Stimulated activated CD8-positive, alpha-beta memory T cell treated with anti-CD3 and anti-CD28 coated beads, Interleukin-4, amount 100 ng/mL, for 1 hour (primary cell): Measurements from ENCODE around the gene MGLL.

ENCODE experiments used
- DNase-seq, 2 donors: peaks; one replicate each; pipeline ENCODE4 v3.0.0-alpha.2; 2020; ENCODE audit warnings: low read depth in 2 of 2, low spot score in 1 of 2

MGLL gene

DNA sequence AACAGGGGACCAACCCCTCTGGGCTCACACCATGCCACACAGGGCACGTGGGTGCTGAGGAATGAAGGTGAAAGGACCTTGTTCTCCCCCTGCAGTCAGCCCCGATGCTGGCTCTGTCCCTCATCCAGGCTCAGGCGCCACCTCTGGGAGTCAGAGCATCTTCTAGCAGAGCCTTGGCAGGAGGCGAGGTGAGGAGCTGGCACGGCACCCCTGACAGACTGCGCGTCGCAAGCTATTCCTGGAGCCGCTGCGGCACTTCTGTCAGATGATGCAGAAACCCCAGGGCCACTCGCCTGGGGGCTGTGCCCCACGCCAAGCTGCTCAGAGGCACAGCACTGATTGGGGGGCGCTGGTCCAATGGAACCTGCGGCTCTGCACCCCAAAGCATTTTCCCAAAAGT is 62.0 kb downstream of the MGLL start:
- DNase-seq: no peak

DNA sequence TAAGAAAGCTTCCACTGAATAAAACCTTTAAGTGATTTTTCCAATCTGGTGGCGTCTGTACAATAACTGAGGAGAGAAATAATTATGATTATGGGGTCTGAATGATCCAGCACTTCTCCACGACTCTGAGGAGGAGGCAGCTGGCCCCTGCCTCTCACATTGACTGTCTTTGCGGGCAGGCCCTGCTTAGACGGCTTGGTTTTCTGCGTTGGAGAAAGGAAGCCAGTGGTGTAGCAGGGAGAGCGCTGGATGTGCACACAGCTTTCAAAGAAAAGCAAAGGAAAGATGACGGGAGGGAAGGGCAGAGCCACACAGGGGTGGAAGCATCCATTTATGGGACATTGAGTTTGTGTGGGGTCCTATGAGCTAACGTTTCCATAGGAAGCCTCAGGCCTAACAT is 62.5 kb downstream of the MGLL start:
- DNase-seq: no peak

DNA sequence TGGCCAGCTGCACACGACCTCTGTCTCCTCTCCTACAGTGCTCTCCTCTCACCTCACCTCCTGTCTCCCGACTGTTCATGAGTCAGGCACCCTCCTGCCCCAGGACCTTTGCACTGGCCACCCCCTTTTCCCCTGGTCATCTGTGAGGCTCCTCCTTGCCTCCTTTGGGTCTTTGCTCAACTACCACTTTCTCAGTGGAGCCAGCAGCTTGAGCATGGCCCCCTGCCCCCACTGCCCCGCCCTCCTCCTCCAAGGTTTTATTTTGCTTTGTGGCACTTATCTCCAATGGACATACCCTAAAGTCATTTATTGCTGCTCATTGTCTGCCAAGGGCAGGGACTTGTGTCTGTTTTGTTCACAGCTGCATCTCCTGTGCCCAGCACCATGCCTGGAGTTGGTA is 64.3 kb downstream of the MGLL start:
- no peak for DNase-seq

DNA sequence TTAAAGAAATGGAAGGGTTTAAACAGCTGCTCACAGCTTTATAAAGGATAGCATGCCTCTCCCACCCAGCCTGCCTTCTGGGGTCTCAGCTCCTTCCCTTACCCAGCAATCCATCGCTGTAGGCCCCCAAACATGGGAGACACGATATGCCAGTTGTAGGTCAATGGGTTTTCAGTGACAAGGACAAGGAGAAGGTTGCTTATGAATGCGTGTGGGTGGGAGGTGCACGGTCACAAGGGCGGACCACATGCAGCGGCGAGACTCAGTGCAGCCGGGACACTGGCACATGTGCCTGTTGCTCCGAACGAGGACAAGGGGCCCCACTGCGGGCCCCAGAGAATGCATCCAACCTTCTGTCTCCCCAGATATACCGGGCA is 67.0 kb downstream of the MGLL start:
- DNase-seq: no peak

DNA sequence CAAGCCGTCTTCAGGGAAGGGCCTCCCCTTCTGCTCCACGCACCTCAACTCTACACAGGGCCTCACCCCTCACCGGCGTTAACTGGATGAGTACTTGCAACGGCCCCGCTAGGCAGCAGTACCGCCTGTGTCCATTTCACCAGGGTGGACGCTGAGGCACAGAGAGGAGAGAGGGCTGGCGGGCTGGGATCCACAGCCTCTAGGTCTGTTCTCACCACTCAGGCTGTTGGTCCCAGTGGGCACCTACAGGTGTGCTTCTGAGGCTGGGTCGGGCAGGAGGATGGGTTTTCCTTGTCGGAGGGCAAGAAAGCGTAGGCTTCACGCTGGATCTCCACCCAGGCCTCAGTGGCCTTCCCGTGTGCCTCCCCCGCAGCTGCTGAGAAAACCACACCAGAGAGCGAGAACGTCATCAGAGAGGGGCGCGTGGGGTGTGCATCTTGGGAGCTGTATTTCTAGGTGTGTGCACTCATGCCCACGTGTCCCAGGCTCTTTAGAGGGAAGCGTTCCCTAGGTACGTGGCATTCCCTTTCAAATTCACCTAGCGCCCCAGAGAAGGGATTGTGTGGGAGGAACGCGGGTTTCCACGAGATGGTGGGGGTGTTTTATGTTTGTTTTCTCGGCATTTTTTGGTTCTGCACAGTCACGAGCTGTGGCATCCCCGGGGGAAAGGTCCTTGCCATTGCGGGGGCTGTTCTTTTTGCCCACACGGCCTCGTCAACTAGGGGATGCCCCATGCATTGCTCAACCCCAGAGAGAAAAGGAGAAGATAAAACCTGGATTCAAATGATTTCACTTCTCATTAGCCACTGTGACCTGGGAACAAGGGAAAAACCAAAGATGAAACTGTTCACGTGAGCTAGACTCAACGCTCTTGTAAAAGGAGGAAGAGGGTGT is 67.7 kb downstream of the MGLL start:
- DNase-seq: no peak

DNA sequence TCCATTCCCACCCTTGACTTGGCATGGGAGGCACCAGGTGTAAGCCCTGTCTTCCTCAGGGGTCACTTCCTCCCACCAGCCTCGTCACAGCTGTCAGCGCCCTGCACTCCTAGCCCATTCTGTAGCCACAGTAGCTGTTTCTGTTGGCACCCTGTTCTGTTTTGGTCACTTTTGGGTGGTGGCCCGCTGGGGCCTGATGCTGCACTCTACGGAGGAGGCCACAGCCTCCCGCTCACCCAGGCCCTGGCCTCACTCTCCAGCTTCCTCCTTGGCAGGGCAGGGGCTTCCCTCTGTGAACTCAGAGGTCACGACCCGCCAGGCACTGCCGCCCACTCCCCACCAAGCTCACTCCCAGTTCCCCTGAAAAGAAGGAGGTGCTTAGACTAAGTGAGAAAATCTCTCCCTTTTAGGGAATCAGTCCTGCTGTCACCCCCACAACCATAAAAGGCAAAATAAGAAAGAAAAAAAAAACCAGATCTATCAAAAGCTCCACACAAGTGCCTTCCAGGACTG is 68.4 kb downstream of the MGLL start:
- DNase-seq: no peak

DNA sequence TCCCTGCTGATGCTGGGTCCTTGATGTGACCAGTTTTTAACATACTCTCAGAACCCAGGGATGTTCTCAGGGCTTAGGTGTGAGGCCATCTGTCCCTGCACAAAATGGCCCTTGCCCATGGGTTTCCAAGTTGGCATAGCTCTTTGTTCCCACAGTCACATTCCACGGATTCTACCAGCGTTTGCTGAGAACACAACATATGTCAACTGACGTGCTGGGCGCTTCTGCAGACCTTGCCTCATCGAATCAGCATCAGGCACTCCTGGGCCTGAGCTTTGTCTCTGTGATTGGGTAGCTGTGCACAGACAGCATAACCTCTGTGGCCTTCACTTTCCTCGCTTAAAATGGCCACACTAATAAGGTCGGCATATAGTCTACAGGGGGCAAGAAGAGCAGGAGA is 69.0 kb downstream of the MGLL start:
- DNase-seq: no peak

DNA sequence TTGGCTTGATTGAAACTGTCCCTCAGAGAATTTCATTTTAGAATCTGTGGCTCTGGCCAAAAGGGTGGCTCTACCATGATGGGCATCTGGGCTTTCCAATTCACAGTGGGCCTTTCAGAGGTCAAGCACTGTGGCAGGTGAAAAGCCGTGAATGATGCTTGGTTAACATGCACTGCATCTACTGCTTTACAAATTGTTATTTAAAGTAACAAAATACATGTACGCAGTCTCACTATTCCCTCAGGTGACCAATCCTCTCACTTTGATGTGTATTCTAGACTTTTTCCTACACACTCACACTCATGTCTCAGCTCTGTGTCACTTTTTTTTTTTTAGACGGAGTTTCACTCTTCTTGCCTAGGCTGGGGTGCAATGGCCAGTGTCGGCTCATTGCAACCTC is 70.5 kb downstream of the MGLL start:
- no peak for DNase-seq

DNA sequence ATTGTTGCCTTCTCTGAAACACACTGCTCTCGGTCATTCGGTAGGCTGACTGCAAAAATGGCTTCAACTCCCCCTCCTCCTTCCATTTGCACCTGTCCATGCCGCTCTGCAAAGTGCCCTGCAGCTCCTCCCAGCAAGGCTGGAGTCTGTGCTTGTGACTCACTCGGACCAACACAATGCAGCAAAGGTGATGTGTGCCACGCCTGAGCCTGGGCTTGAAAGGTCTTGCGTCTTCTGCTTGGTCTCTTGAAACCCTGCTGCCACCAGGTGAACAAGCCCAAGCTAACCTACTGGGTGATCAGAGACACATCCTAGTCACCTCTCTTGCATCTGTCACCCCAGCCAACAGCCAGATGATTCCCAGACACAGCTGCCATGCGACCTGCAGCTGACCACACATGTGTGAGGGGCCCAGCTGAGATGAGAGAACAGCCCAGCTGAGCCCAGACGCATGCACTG is 71.1 kb downstream of the MGLL start:
- DNase-seq: no peak

DNA sequence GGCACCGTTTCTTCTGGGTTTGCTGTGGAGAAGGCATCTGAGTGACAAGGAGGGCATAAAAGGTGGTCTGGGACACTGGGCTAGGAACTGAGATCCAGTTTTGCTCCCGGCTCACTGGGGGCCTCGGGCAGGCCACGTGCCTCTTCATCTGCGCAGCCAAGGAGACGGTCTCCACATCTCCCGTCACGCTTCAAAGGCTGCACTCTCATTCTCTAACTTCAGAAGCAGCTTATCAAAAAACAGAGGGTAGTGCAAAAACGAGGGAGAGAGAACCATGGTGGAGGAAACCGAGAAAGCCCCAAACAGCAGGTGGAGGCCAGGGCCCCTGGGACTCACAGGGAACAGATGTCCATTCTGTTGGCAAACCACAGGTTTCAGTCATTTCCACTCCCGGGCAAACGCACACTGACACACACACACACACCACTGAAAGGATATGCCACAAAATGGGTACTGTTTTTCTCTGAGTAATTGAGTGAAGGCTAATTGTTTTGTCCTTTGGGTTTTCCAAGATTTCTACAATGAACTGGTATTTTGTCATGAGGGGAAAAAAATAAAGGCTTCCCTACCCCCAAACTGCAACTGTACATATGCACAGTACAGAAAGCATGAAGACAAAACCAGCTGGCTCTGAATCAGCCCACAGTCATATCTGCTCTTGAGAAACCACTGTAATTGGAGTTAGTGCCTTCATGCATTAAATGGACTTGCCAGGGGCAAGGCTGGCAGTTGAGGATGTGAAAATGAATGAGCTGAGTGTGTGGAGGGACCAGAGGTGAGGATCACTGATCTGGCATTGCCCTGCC is 71.9 kb downstream of the MGLL start:
- DNase-seq: no peak

DNA sequence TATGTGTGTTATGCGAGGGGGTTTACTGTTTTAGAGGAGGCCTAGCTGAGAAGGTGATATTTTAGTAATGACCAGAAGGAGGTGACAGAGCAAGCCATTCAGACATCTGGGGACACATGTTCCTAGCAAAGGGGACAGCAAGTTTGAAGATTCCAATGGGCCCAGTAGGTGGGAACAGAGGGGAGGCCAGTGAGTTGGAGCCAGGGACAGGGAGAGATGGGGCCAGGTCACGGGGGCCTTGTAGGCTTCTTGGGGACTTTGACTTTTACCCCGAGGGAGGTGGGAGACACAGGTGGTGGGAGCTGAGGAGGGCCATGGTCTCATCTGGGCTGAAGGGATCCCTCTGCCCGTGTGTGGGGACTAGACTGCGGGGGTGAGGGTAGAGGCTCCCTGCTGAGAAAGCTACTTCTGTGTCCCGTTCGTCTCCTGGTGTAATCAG is 72.5 kb downstream of the MGLL start:
- DNase-seq: no peak

DNA sequence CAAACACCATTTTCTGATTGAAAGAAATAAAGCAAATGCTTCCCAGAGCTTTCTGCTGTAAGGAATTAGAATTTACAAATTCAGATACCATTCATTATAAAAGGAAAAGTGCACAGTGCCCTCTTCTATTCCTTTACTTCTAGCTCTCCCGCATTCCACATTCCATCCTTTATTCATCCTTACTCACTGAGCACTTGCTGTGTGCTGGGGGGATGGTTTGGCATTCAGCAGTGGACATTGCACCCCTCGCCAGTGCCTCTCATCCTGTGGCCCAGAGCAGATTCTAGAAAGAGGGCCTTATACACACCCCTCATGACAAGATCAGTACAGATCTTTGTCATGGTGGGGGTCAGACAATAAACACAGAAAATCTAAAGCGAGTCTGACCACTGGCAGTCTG is 73.0 kb downstream of the MGLL start:
- no peak for DNase-seq

DNA sequence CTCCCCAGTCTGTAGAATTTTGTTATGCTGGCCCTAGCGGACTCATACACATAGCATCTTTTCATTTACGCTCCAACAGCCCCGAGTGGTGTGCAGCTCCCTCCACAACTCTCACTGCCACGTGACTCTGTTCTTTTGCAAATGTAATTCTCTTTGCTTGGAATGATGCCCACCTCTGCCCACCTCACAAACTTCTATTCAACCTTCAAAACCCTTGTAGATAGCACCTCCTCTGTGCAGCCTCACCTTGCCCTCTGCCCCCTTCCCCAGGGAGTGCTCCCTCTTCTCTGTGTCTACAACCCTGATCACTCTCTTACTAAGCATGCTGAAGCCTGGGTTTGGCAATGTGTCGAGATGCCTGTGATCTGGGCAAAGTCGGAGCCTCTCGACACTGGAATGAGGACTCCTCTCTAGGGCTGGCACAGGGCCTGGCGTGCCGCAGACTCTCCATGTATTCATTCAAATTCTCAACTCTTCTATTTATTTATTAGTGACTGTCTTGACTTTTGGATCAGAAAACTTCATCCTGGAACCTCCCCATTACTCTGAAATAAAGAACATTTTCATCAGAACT is 73.5 kb downstream of the MGLL start:
- DNase-seq: no peak

DNA sequence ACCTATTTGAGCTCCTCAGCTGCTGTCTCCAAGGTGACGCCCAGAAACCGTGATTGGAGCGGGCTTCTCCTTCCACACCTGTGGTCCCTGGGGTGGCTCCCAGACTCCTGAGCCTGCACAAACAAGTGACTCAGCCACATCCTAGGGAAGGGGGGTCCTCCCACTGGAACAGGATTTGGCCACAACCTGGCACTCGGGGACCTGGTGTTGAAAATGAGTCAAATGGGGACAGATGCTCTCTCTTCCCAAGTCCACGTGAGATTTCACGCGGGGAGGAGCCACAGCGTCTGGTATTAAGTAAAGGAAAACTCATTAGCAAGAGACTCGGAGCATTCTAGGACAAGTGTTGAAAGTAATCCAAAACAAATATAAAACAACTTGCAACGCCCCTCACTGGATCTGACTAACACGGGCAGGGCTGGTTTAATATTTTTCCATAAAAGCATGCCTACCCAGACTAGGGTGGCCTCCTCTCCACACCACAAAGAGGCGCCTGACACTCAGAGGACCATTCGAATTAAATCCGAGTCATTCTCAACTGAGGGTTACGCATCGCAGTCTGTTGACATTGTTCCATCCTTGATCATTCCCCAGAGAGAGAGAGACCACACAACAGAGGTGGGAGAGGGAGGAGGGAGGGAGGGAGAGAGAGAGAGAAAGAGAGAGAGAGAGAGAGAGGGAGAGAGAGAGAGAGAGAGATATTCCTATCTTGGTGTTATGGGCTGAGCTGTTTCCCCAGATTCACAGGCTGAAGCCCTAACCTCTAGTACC is 74.4 kb downstream of the MGLL start:
- no peak for DNase-seq

DNA sequence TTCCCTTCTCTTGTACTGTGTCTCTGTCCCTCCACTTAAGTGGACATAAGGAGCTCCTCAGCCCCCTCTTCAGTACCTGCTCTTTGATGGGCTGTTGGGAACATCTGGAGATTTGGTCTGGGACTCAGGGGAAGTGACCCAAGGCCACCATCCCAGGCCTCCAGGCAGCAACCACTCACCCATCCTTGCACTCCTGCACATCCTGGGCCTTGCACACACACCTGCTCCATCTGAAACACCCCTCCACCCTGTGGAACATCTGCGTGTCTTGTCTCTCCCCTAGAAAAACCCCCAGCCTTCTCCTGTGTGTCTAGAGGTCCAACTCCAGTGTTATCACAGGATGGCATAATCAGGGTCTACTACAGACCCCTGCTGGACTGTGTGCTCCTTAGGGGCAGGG is 75.2 kb downstream of the MGLL start:
- no peak for DNase-seq

DNA sequence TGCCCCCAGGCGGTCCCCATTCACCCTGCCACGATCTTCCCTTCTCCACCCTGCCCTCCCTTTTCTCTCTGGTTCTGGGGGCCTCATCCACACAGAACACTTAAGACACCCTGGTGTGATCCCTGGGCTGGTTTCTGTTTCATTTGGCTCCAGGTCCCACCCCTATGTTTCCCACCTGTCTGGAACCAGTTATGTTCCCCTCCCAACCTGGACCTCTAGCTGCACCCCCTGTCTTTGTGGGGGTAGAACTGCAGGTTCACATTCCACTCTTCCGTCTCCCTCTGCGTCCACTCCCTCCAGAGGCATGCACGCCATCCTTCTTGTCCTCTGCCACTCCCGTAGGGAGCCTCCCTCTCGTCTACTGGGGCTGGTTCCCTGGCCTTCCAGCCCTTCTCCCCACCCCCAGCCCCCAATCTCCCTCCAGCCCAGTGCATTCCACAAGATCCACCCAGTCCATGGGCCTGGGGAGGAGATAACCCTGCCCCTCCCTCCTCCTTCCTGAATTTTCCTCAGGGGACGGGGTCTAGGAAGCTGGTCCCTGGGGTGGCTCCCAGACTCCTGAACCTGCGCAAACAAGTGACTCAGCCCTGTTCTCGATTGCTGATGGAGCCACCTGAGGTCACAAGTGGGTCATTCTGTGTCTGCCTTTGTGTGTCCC is 75.8 kb downstream of the MGLL start:
- DNase-seq: no peak

DNA sequence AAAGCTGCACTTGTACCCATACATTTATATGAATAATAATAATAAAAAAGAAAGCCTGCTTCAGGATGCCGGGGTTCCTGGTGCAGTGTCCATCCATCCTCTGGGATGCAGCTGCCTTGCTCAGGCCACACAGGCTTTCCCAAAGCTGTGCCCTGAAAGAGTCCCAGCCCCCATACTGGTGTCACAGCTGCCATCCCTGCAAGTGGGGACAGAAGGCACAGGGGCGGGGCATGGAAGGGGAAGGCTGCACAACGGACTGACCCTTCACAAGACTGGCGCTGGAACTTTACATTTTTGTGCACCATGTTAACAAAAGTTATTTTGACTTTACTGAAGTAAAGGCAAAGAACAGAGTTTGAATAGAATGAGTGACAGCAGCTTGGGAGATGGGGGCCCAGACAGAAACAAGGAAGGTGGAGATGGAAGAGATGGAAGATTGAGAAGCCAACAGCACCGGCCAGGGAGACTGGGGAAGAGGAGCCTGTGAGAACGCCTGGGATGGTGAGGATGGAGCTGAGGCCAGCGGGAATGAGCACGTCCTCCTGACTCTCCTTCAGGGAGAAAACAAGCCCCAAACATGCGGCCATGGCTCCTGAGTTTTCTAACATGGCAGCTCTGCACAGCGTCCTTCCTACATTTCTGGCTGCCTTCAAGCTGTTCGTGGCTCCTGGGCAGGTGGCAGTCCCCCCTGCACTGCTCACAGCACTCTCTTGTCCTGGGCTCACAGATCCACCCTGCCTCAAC is 76.5 kb downstream of the MGLL start:
- DNase-seq: no peak

DNA sequence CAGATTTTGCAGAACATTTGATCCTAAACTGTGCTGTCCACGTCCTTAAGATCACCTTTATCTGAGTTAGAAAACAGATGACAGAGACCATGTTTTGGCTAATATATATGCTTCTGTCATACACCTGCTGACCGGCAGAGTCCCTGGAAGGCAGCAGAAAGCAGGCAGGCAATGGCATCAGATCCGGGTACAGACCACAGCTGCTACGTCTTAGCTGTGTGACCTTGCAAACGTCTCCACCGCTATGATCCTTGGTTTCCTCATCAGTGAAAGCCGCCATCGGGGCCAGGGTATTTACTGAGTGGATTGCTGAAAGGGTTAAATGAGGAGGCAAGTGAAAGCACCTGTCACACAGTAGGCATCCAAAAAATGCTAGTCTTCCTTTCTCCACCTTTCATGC is 77.4 kb downstream of the MGLL start:
- DNase-seq: no peak

DNA sequence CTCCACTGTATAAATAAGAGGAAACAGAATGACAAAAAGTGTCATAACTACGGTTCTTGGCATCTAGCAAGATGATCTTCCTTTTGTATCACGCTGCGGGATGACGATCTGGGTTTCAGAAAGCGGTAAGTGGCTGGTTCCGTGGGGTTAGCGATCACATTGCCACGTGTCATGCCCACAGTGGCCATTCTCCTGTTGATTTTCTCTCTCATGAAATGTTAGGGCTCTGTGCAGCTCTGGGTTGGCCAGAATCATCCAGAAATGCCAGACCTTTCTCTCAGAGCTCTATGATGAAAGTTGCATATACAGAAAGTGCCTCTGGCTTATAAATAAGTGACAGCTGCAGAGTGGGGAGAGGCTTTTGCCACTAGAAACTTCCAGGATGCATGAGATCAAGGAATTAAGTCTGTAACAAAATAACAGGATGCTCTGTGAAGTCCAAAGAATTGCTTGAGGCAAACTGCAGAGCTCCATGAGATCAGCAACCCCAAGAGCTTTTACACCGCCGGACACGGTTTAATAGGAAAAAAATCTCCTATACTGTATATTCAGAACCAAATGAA is 78.0 kb downstream of the MGLL start:
- DNase-seq: no peak
